ENCODE measurements around the gene SLC39A10. TPM values are rescaled to one million over a fixed set of nuclear protein-coding genes. Genes with fewer than 3 reads are reported as not detected.
A peak's percentile ranks its signal among the peaks of the same experiment; 100 is the strongest.

SLC39A10 gene
- total and polyA plus RNA-seq, 2 of the 4 experiments (the other 2 are of a cell fraction) = 17.6 to 64.7 TPM

DNA sequence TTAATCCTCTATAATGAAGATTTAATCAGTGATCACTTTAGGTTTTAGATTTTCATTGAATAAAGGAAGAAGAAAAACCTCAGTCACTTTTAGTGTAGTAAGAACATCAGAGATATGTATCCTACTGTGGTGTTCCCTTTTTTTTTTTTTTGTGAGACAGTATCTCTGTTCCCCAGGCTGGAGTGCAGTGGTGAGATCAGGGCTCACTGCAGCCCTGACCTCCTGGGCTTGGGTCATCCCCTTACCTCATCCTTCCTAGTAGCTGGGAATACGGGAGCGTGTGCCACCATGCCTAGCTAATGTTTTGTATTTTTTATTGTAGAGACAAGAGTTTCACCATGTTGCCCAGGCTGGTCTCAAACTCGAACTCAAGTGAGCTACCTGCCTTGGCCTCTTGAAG lies 5.1 kb downstream of the SLC39A10 start:
- in situ Hi-C loops (cut with MboI; ENCODE audit: low sequenced_read_pairs) = loop anchor here (25.0 kb wide), 2 partner anchors 350 to 675 kb away; no protein-coding TSS in a partner anchor
- CTCF ChIA-PET = no interaction called here
- no TSS peak for BruUV-seq (replicated peaks)

More for the DNA sequence above, 5.1 kb downstream of the SLC39A10 start:
- Histone ChIP-seq H2AFZ (replicated peaks; ENCODE audit: low read length, poor library complexity) (no peak overlapping the region), H3K9ac (ENCODE audit: low read depth, low read length) (no peak overlapping the region; the same call in 1 of the 2 replicates), H3K36me3 (ENCODE audit: control insufficient read depth, insufficient read depth, low read length) (no peaks in the 10 kb centered on the region), H4K20me1 (ENCODE audit: insufficient read depth, low read length) (peaks cover 12% of the 10 kb centered on the region; the same call in 1 of the 2 replicates), H3K4ac (ENCODE audit: low read depth, low read length) (no peak overlapping the region), H3K79me1 (ENCODE audit: low read depth in 1 of 2, low read length in 2 of 2) (peaks cover 8 to 31% of the 10 kb centered on the region in 2 experiments; a peak in 3 of 4 replicates), H3K9me1 (ENCODE audit: insufficient read depth, low read length) (no peaks in the 10 kb centered on the region), H4K8ac (ENCODE audit: low read depth in 2 of 2, low read length in 2 of 2) (no peak overlapping the region), H4K5ac (ENCODE audit: low read depth, low read length) (peak overlapping the region; percentile 70), H4K91ac (ENCODE audit: insufficient read depth, low read depth, low read length) (no peak overlapping the region), H3K14ac (replicated peaks; ENCODE audit: low read depth, low read length) (no peak overlapping the region), H3K4me1 (ENCODE audit: control insufficient read depth, insufficient read depth, low read length) (peaks cover 8% of the 10 kb centered on the region), H2BK120ac (ENCODE audit: low read depth, low read length) (no peak overlapping the region), H2AK9ac (replicated peaks; ENCODE audit: low read depth, low read length, poor library complexity) (no peak overlapping the region), H3K56ac (ENCODE audit: extremely low read depth, insufficient read depth, low read length) (no peak overlapping the region), H3K27me3 (ENCODE audit: control insufficient read depth, insufficient read depth, low read length) (no peaks in the 10 kb centered on the region), H2BK5ac (ENCODE audit: low read depth, low read length, poor library complexity, severe bottlenecking) (peak overlapping the region; percentile 28), H3K9me3 (ENCODE audit: control insufficient read depth, insufficient read depth, low read length) (no peaks in the 10 kb centered on the region), H3K4me2 (ENCODE audit: low read depth, low read length) (no peak overlapping the region), H3K18ac (ENCODE audit: low read depth, low read length) (no peak overlapping the region), H3K4me3 (ENCODE audit: insufficient read depth, low read depth, low read length) (no peak overlapping the region), H2BK20ac (ENCODE audit: low read depth, low read length) (no peak overlapping the region), H3K27ac (ENCODE audit: insufficient read depth, low read length) (peak overlapping the region; percentile 59), H2BK15ac (ENCODE audit: low read depth, low read length) (no peak overlapping the region), H2AK5ac (ENCODE audit: low read depth, low read length) (peak overlapping the region; percentile 43; the same call in 1 of the 2 replicates), H3K23ac (ENCODE audit: low read depth, low read length) (no peak overlapping the region)
- dilution Hi-C loops (cut with HindIII; ENCODE audit: low sequenced_read_pairs, unreplicated experiment) (no loop called here), intact Hi-C loops (cut with micrococcal nuclease) (no loop called here)
- no CpG with 5 or more reads among the region's 3 CpGs for WGBS, 2 experiments (ENCODE audit: extremely low coverage in 2 of 2, insufficient read length in 1 of 2)
- TF ChIP-seq BHLHE40 (IDR thresholded peaks at IDR 0.05; ENCODE audit: low read depth, low read length) (no peak), MXI1 (IDR thresholded peaks at IDR 0.05; ENCODE audit: borderline replicate concordance, low read depth, low read length) (no peak), NFE2L2 (IDR thresholded peaks at IDR 0.05; ENCODE audit: low read depth, low read length) (no peak), SMC3 (IDR thresholded peaks at IDR 0.05; ENCODE audit: low read depth, low read length) (no peak), CEBPB (IDR thresholded peaks at IDR 0.05; ENCODE audit: low read depth, low read length) (no peak)
- POLR2A ChIA-PET (ENCODE audit: unreplicated experiment) = no interaction called here
- DNase-seq = no peak
- ATAC-seq (ENCODE audit: low read depth) = no peak

All from IMR-90 (cell line).